GM12878 (cell line): ENCODE results near the gene TBC1D26.
"Not testable (repeated sequence)": the region's sequence is repeated elsewhere in the genome, so short reads cannot be mapped to it uniquely, and the experiment has no call there.

Source experiments
- CHD4 ChIP-seq: fragments of 200-600 bp; sonication (generic); IDR thresholded peaks from 2 replicates; pipeline ENCODE4 v1.6.1; 2016; ENCODE audit warnings: mild to moderate bottlenecking
- EP300 ChIP-seq, 2 experiments: fragments of 150-350 bp in 1 of 2; IDR thresholded peaks; 2 replicates each; pipeline ENCODE4 v1.6.1; 2011 to 2012; ENCODE audit warnings: low read depth in 2 of 2, low read length in 2 of 2, borderline replicate concordance in 1 of 2, improper control_type of control experiment in 1 of 2, inconsistent platforms in 1 of 2; ENCODE audit not compliant: control insufficient read depth in 1 of 2
- EZH2 ChIP-seq: IDR thresholded peaks from 2 replicates; pipeline ENCODE4 v1.6.1; 2012; ENCODE audit warnings: low read depth, mild to moderate bottlenecking, control low read depth, inconsistent platforms, low read length, borderline replicate concordance; ENCODE audit not compliant: control insufficient read depth
- GATAD2B ChIP-seq: fragments of 450-650 bp; conservative IDR thresholded peaks from 2 replicates; pipeline ENCODE4 v1.6.1; 2017; ENCODE audit warnings: low read depth, mild to moderate bottlenecking, moderate library complexity
- MYC ChIP-seq: IDR thresholded peaks from 2 replicates; pipeline ENCODE4 v1.6.1; 2011; ENCODE audit warnings: mild to moderate bottlenecking, low read length, moderate library complexity, inconsistent platforms; ENCODE audit not compliant: insufficient read depth, insufficient replicate concordance, insufficient read length, severe bottlenecking
- POLR2A ChIP-seq: IDR thresholded peaks from 2 replicates; pipeline ENCODE4 v1.6.1; 2011; ENCODE audit warnings: low read depth, mild to moderate bottlenecking, low read length
- SIX5 ChIP-seq: IDR thresholded peaks from 2 replicates; pipeline ENCODE4 v1.6.1; 2011; ENCODE audit warnings: mild to moderate bottlenecking, low read depth, low read length, moderate library complexity; ENCODE audit not compliant: severe bottlenecking
- SMC3 ChIP-seq: IDR thresholded peaks from 2 replicates; pipeline ENCODE4 v1.6.1; 2011; ENCODE audit warnings: low read length, improper control_type of control experiment, borderline replicate concordance
- SREBF2 ChIP-seq: IDR thresholded peaks from 2 replicates; pipeline ENCODE4 v1.6.1; 2012; ENCODE audit warnings: mild to moderate bottlenecking, low read length
- SRF ChIP-seq, 2 experiments: IDR thresholded peaks; 2 replicates each; pipeline ENCODE4 v1.6.1; 2011; ENCODE audit warnings: low read depth in 2 of 2, low read length in 2 of 2, mild to moderate bottlenecking in 1 of 2, moderate library complexity in 1 of 2
- TAF1 ChIP-seq: IDR thresholded peaks from 2 replicates; pipeline ENCODE4 v1.6.1; 2011; ENCODE audit warnings: mild to moderate bottlenecking, low read depth, low read length, borderline replicate concordance
- TF ChIP-seq, protein P1 (sequence below), 3 experiments: IDR thresholded peaks in 2 of 3; conservative IDR thresholded peaks in 1 of 3; 2 replicates each; pipeline ENCODE4 v1.5.1; 2011; ENCODE audit warnings: low read depth in 3 of 3, low read length in 3 of 3, mild to moderate bottlenecking in 3 of 3, control low read depth in 2 of 3, moderate library complexity in 2 of 3, inconsistent platforms in 1 of 3, mixed read lengths in 1 of 3; ENCODE audit not compliant: control insufficient read depth in 2 of 3, insufficient read depth in 1 of 3; ENCODE audit errors: extremely low read depth in 1 of 3
- TF ChIP-seq, protein P2 (sequence below): IDR thresholded peaks from 2 replicates; pipeline ENCODE4 v1.6.1; 2012; ENCODE audit warnings: mild to moderate bottlenecking, low read depth, low read length
- TF ChIP-seq, protein P3 (sequence below): IDR thresholded peaks from 2 replicates; pipeline ENCODE4 v1.6.1; 2011; ENCODE audit warnings: low read depth, mild to moderate bottlenecking, low read length, moderate library complexity, borderline replicate concordance; ENCODE audit errors: extremely low read depth

DNA sequence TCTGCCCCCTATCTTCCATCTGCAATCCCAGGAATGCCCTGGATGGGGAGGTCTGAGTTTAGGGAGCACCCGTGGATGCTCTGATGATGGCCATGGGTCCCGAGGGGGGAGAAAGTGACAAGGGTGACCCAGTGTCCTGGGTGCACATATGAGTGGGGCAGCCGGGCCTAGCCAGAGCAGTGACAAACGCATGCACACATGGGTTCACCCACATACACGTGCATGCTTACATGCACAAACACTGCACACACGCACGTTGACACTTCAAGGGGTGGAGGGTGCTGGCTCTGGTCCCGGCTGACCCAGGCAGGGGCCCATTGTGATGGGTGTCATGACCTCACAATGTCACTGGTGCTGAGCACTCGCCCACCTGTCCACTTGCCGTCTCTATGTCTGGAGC, at the start of gene TBC1D26:
- not testable (repeated sequence) for TF ChIP-seq GATAD2B; CHD4; TAF1; EZH2; SMC3; SREBF2; POLR2A; MYC; SIX5; SRF (IDR thresholded peaks at IDR 0.05; ENCODE audit: low read depth in 2 of 2, low read length in 2 of 2); EP300 (IDR thresholded peaks at IDR 0.05; ENCODE audit: borderline replicate concordance in 1 of 2, control insufficient read depth in 1 of 2, low read depth in 2 of 2, low read length in 2 of 2)
- TF ChIP-seq, protein P1, sequence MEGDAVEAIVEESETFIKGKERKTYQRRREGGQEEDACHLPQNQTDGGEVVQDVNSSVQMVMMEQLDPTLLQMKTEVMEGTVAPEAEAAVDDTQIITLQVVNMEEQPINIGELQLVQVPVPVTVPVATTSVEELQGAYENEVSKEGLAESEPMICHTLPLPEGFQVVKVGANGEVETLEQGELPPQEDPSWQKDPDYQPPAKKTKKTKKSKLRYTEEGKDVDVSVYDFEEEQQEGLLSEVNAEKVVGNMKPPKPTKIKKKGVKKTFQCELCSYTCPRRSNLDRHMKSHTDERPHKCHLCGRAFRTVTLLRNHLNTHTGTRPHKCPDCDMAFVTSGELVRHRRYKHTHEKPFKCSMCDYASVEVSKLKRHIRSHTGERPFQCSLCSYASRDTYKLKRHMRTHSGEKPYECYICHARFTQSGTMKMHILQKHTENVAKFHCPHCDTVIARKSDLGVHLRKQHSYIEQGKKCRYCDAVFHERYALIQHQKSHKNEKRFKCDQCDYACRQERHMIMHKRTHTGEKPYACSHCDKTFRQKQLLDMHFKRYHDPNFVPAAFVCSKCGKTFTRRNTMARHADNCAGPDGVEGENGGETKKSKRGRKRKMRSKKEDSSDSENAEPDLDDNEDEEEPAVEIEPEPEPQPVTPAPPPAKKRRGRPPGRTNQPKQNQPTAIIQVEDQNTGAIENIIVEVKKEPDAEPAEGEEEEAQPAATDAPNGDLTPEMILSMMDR (IDR thresholded peaks at IDR 0.05 in 2 of 3, conservative IDR thresholded peaks at IDR 0.05 in 1 of 3; ENCODE audit: control insufficient read depth in 2 of 3, extremely low read depth in 1 of 3, insufficient read depth in 1 of 3, low read depth in 3 of 3, low read length in 3 of 3), result not testable (repeated sequence)
- TF ChIP-seq, protein P2, sequence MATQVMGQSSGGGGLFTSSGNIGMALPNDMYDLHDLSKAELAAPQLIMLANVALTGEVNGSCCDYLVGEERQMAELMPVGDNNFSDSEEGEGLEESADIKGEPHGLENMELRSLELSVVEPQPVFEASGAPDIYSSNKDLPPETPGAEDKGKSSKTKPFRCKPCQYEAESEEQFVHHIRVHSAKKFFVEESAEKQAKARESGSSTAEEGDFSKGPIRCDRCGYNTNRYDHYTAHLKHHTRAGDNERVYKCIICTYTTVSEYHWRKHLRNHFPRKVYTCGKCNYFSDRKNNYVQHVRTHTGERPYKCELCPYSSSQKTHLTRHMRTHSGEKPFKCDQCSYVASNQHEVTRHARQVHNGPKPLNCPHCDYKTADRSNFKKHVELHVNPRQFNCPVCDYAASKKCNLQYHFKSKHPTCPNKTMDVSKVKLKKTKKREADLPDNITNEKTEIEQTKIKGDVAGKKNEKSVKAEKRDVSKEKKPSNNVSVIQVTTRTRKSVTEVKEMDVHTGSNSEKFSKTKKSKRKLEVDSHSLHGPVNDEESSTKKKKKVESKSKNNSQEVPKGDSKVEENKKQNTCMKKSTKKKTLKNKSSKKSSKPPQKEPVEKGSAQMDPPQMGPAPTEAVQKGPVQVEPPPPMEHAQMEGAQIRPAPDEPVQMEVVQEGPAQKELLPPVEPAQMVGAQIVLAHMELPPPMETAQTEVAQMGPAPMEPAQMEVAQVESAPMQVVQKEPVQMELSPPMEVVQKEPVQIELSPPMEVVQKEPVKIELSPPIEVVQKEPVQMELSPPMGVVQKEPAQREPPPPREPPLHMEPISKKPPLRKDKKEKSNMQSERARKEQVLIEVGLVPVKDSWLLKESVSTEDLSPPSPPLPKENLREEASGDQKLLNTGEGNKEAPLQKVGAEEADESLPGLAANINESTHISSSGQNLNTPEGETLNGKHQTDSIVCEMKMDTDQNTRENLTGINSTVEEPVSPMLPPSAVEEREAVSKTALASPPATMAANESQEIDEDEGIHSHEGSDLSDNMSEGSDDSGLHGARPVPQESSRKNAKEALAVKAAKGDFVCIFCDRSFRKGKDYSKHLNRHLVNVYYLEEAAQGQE, result not testable (repeated sequence)
- TF ChIP-seq, protein P3, sequence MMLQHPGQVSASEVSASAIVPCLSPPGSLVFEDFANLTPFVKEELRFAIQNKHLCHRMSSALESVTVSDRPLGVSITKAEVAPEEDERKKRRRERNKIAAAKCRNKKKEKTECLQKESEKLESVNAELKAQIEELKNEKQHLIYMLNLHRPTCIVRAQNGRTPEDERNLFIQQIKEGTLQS, result not testable (repeated sequence)
